H9 (cell line): Measurements from ENCODE around the gene AP2A1. TPM values are rescaled to one million over a fixed set of nuclear protein-coding genes. Genes with fewer than 3 reads are reported as not detected.

Experiments
- DNase-seq: peaks from one replicate; pipeline ENCODE4 v3.0.0-alpha.2; 2017
- H2AFZ ChIP-seq: one replicate; pipeline ENCODE4 v1.6.1; 2013; ENCODE audit warnings: mild to moderate bottlenecking, low read length, control low read depth, moderate library complexity
- H2AK5ac ChIP-seq: 2 replicates; pipeline ENCODE4 v1.6.1; 2013; ENCODE audit warnings: low read length, control low read depth, mixed read lengths; ENCODE audit not compliant: insufficient read length
- H2BK120ac ChIP-seq: one replicate; pipeline ENCODE4 v1.6.1; 2013; ENCODE audit warnings: low read depth, mild to moderate bottlenecking, low read length, control low read depth, inconsistent platforms; ENCODE audit not compliant: poor library complexity, severe bottlenecking
- H2BK12ac ChIP-seq: 2 replicates; pipeline ENCODE4 v1.6.1; 2013; ENCODE audit warnings: low read length, control low read depth, mixed read lengths, low read depth; ENCODE audit not compliant: insufficient read length
- H2BK15ac ChIP-seq: 2 replicates; pipeline ENCODE4 v1.6.1; 2013; ENCODE audit warnings: low read depth, low read length, control low read depth
- H2BK20ac ChIP-seq: one replicate; pipeline ENCODE4 v1.6.1; 2013; ENCODE audit warnings: low read depth, mild to moderate bottlenecking, low read length, control low read depth, inconsistent platforms; ENCODE audit not compliant: poor library complexity, severe bottlenecking
- H2BK5ac ChIP-seq: 2 replicates; pipeline ENCODE4 v1.6.1; 2013; ENCODE audit warnings: low read length, control low read depth, mixed read lengths; ENCODE audit not compliant: insufficient read length
- H3K14ac ChIP-seq: 2 replicates; pipeline ENCODE4 v1.6.1; 2013; ENCODE audit warnings: low read length, control low read depth; ENCODE audit not compliant: insufficient read depth
- H3K18ac ChIP-seq: 2 replicates; pipeline ENCODE4 v1.6.1; 2013; ENCODE audit warnings: low read depth, mild to moderate bottlenecking, mixed read lengths, low read length, control low read depth; ENCODE audit not compliant: insufficient read length
- H3K23ac ChIP-seq: 2 replicates; pipeline ENCODE4 v1.6.1; 2013; ENCODE audit warnings: low read length, control low read depth, mixed read lengths, low read depth; ENCODE audit not compliant: insufficient read length
- H3K23me2 ChIP-seq: 2 replicates; pipeline ENCODE4 v1.6.1; 2013; ENCODE audit warnings: low read depth, mild to moderate bottlenecking, mixed read lengths, low read length, control low read depth; ENCODE audit not compliant: insufficient read length, poor library complexity, severe bottlenecking
- H3K27ac ChIP-seq: 2 replicates; pipeline ENCODE4 v1.5.1; 2013; ENCODE audit warnings: low read length, control low read depth, mixed read lengths, low read depth; ENCODE audit not compliant: insufficient read length
- H3K27me3 ChIP-seq: 2 replicates; pipeline ENCODE4 v1.6.1; 2013; ENCODE audit warnings: low read length, control low read depth, inconsistent platforms; ENCODE audit not compliant: insufficient read depth
- H3K4ac ChIP-seq: 2 replicates; pipeline ENCODE4 v1.6.1; 2013; ENCODE audit warnings: low read depth, mild to moderate bottlenecking, control low read depth, inconsistent platforms, low read length, moderate library complexity
- H3K4me1 ChIP-seq: 2 replicates; pipeline ENCODE4 v1.6.1; 2013; ENCODE audit warnings: low read length, control low read depth, inconsistent platforms; ENCODE audit not compliant: insufficient read depth
- H3K4me2 ChIP-seq: 2 replicates; pipeline ENCODE4 v1.6.1; 2013; ENCODE audit warnings: low read length, control low read depth, mixed read lengths; ENCODE audit not compliant: insufficient read length, insufficient read depth
- H3K56ac ChIP-seq: 2 replicates; pipeline ENCODE4 v1.6.1; 2013; ENCODE audit warnings: low read depth, mild to moderate bottlenecking, mixed read lengths, low read length, control low read depth; ENCODE audit not compliant: insufficient read length
- H3K79me1 ChIP-seq: 2 replicates; pipeline ENCODE4 v1.6.1; 2013; ENCODE audit warnings: low read depth, mild to moderate bottlenecking, moderate library complexity, low read length, control low read depth, inconsistent platforms; ENCODE audit not compliant: insufficient read depth, poor library complexity, severe bottlenecking
- H3K79me2 ChIP-seq: 2 replicates; pipeline ENCODE4 v1.6.1; 2013; ENCODE audit warnings: low read length, control low read depth, inconsistent platforms; ENCODE audit not compliant: insufficient read depth
- H3K9ac ChIP-seq: 2 replicates; pipeline ENCODE4 v1.6.1; 2013; ENCODE audit warnings: low read length, control low read depth, mixed read lengths; ENCODE audit not compliant: insufficient read length; ENCODE audit errors: extremely low read depth
- H3K9me3 ChIP-seq: one replicate; pipeline ENCODE4 v1.6.1; 2013; ENCODE audit warnings: low read depth, low read length, inconsistent platforms; ENCODE audit not compliant: control insufficient read depth
- H3T11ph ChIP-seq: one replicate; pipeline ENCODE4 v1.6.1; 2013; ENCODE audit warnings: mild to moderate bottlenecking, low read length, control low read depth, inconsistent platforms
- H4K20me1 ChIP-seq: one replicate; pipeline ENCODE4 v1.6.1; 2013; ENCODE audit not compliant: control insufficient read depth, insufficient read length, insufficient read depth
- H4K5ac ChIP-seq: 2 replicates; pipeline ENCODE4 v1.6.1; 2013; ENCODE audit warnings: low read depth, mild to moderate bottlenecking, mixed read lengths, low read length, control low read depth; ENCODE audit not compliant: insufficient read length
- H4K8ac ChIP-seq: replicated peaks from 2 replicates; pipeline ENCODE4 v1.6.1; 2013; ENCODE audit warnings: low read length, control low read depth, mixed read lengths, low read depth; ENCODE audit not compliant: insufficient read length
- H4K91ac ChIP-seq: 2 replicates; pipeline ENCODE4 v1.6.1; 2013; ENCODE audit warnings: low read depth, mild to moderate bottlenecking, moderate library complexity, mixed read lengths, low read length, control low read depth; ENCODE audit not compliant: insufficient read length
- H3K27ac Mint-ChIP-seq, 3 experiments: 2 replicates in 2 of 3; 3 replicates in 1 of 3; pipeline ENCODE4 v1.8.0; 2020 to 2021; ENCODE audit warnings: mixed read lengths in 3 of 3, mild to moderate bottlenecking in 1 of 3, moderate library complexity in 1 of 3
- H3K27me3 Mint-ChIP-seq: 2 replicates; pipeline ENCODE4 v1.8.0; 2021; ENCODE audit warnings: low read depth, mild to moderate bottlenecking, moderate library complexity, mixed read lengths
- H3K36me3 Mint-ChIP-seq, 3 experiments: 2 replicates in 2 of 3; 3 replicates in 1 of 3; pipeline ENCODE4 v1.8.0; 2020 to 2021; ENCODE audit warnings: low read depth in 3 of 3, mixed read lengths in 3 of 3; ENCODE audit not compliant: insufficient read depth in 1 of 3
- H3K4me1 Mint-ChIP-seq, 2 experiments: 2 replicates each; pipeline ENCODE4 v1.8.0; 2020; ENCODE audit warnings: mixed read lengths in 2 of 2
- H3K4me3 Mint-ChIP-seq, 2 experiments: 2 replicates in 1 of 2; 3 replicates in 1 of 2; pipeline ENCODE4 v1.8.0; 2020 to 2021; ENCODE audit warnings: mild to moderate bottlenecking in 2 of 2, mixed read lengths in 2 of 2, moderate library complexity in 1 of 2
- H3K9me3 Mint-ChIP-seq, 2 experiments: 2 replicates in 1 of 2; 3 replicates in 1 of 2; pipeline ENCODE4 v1.8.0; 2020; ENCODE audit warnings: mild to moderate bottlenecking in 2 of 2, mixed read lengths in 2 of 2, moderate library complexity in 1 of 2
- WGBS: extraction: QIAGEN DNeasy Blood & Tissue Kit; methylation state at CpG from one replicate; pipeline ENCODE4 v1.1.7; 2013; ENCODE audit warnings: missing lambda C conversion rate, low lambda C conversion rate, mixed read lengths; ENCODE audit not compliant: insufficient read length; ENCODE audit errors: extremely low coverage; 5-methylcytosine and 5-hydroxymethylcytosine counted together
- total RNA-seq: library from RNA; stranded (reverse); gene quantifications from 2 replicates; pipeline ENCODE4 v1.2.1, GENCODE V29; 2021
- TF ChIP-seq, protein P1 (sequence below): fragments of 200-600 bp; sonication (generic); conservative IDR thresholded peaks from 3 replicates; pipeline ENCODE4 v1.8.0; 2021; ENCODE audit warnings: antibody characterized with exemption, mild to moderate bottlenecking

The AP2A1 gene
- total RNA-seq, 1 experiment from 2014 or later, result 108 TPM

DNA sequence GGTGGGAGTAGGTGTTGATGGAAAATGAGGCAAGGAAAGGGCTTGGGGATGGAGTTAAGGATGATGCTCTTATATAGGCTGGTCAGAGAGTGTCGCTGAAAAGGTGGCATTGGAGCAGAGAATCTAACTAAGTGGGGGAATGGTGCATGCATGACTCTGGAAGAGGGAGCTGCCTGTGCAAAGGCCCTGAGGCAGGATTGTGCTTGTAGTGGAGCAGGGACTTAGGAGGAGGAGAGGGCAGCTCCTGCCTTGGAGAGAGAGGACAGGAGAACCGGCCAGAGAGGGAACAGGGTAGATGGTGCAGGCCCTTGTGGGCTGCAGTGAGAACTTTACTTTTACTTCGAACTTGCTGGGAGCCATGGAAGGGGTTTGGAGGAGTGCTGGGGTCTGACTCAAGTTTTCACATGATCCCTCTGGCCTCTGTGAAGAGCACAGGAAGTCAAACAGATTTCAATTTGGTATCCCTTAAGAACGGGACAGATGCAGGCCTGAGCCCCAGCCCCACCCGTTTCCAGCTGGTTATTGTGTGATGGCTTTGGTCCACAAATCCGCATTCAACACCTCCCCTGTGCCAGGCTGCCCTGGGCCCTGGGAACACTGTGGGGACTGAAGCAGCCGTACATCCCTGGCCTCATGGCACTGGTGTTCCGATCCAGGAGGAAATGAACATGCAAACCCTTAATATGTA, 7.0 kb downstream of the AP2A1 start:
- TF ChIP-seq, protein P1, sequence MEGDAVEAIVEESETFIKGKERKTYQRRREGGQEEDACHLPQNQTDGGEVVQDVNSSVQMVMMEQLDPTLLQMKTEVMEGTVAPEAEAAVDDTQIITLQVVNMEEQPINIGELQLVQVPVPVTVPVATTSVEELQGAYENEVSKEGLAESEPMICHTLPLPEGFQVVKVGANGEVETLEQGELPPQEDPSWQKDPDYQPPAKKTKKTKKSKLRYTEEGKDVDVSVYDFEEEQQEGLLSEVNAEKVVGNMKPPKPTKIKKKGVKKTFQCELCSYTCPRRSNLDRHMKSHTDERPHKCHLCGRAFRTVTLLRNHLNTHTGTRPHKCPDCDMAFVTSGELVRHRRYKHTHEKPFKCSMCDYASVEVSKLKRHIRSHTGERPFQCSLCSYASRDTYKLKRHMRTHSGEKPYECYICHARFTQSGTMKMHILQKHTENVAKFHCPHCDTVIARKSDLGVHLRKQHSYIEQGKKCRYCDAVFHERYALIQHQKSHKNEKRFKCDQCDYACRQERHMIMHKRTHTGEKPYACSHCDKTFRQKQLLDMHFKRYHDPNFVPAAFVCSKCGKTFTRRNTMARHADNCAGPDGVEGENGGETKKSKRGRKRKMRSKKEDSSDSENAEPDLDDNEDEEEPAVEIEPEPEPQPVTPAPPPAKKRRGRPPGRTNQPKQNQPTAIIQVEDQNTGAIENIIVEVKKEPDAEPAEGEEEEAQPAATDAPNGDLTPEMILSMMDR, result no peak
- peak overlapping the region; percentile 61 to 84 (median 65); a peak in 4 of 7 replicates for H3K27ac Mint-ChIP-seq
- no peak overlapping the region for H3K4ac ChIP-seq
- no peak overlapping the region for H4K8ac ChIP-seq
- H2BK5ac ChIP-seq, result no peak overlapping the region
- H3K36me3 Mint-ChIP-seq, result peaks cover 2 to 17% (median 13%) of the 10 kb centered on the region in 3 experiments
- H2BK20ac ChIP-seq, result no peak overlapping the region
- no peaks in the 10 kb centered on the region for H3K27me3 ChIP-seq
- no peak overlapping the region for H3K18ac ChIP-seq
- H3K27me3 Mint-ChIP-seq, result no peaks in the 10 kb centered on the region
- no peak overlapping the region for H3K14ac ChIP-seq
- no peak overlapping the region for H3K4me3 Mint-ChIP-seq
- H2AFZ ChIP-seq, result no peak overlapping the region
- H3K9me3 ChIP-seq, result no peaks in the 10 kb centered on the region
- H4K5ac ChIP-seq, result no peak overlapping the region
- H3K23ac ChIP-seq, result no peak overlapping the region
- peaks cover 3% of the 10 kb centered on the region in 2 experiments; a peak in 2 of 4 replicates for H3K4me1 Mint-ChIP-seq
- H3K9ac ChIP-seq, result no peak overlapping the region
- H3K9me3 Mint-ChIP-seq, result no peaks in the 10 kb centered on the region
- peaks cover 6% of the 10 kb centered on the region; the same call in 1 of the 2 replicates for H3K79me2 ChIP-seq
- no peak overlapping the region for H3T11ph ChIP-seq
- no CpG with 5 or more reads among the region's 8 CpGs for WGBS
- no peak for DNase-seq
- H3K27ac ChIP-seq, result no peak overlapping the region
- peaks cover 9% of the 10 kb centered on the region for H3K79me1 ChIP-seq
- H4K20me1 ChIP-seq, result no peaks in the 10 kb centered on the region
- no peak overlapping the region for H2BK12ac ChIP-seq
- peak overlapping the region; percentile 26 for H4K91ac ChIP-seq
- H3K4me2 ChIP-seq, result no peak overlapping the region
- H3K56ac ChIP-seq, result no peak overlapping the region
- no peak overlapping the region for H2AK5ac ChIP-seq
- H3K4me1 ChIP-seq, result no peaks in the 10 kb centered on the region
- H3K23me2 ChIP-seq, result no peaks in the 10 kb centered on the region
- H2BK120ac ChIP-seq, result no peak overlapping the region
- no peak overlapping the region for H2BK15ac ChIP-seq
